Measurements from ENCODE around the gene FHOD1.

FHOD1 gene

DNA sequence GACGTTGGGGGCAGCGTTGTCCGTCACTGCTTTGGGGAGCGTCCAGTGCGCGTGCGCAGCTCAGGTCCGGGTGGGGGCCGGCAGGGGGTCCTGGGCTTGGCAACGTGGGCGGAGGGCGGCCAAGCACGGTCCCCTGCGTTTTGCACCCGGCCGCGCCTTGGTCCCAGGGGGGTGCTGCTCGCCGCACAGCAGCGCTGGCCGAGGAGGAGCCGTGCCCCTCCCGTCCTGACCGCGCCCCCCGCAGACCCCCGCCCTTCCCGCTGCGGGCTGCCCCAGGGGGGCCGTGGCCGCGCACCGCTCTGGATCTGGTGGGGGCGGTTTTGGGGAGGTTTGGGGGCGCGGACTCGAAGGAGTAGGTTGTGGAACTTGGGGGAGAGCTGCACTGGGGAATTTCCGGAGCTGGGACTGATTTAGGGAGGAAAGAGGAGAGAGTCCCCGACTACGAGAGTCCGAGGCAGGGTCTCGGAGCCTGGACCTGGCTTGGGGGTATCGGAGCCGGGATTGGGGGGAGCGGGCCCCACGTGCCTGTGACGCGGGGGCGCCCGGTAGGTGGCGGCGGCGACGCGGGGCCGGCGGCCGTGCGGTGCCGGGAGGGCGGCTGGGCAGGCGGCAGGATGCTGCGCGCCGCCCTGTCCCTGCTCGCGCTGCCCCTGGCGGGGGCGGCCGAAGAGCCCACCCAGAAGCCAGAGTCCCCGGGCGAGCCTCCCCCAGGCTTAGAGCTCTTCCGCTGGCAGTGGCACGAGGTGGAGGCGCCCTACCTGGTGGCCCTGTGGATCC, 1.3 kb upstream of the FHOD1 start, which contains the start of gene SLC9A5:
Gene SLC9A5 (plus strand): TSS at position 579 of the 777 bp plus-strand sequence. CDS start 36 bp downstream, at position 615.
- DNase-seq (ENCODE audit: low spot score): peak; percentile 73

DNA sequence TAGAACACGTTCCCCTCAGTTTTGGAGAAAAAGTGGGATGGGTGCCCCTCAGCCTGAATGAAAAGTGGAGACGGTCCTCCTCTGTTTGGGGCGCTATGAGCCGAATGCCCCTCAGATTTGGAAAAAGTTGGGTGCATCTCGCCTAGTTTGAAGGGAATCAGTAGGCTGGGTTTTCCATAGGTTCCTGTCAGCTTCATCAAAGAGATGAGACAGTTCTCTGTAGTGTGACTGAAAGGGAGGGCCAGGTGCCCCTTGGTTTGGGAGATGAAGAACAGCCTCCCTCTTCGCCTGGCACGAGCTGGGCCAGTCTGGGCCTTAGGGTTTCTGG, 756 bp upstream of the FHOD1 start:
- no peak for DNase-seq (ENCODE audit: low spot score)

- no peak for DNase-seq (ENCODE audit: low spot score)
These were observed 507 bp downstream of the FHOD1 start for GRCh38 chr16:67246756-67247191.

DNA sequence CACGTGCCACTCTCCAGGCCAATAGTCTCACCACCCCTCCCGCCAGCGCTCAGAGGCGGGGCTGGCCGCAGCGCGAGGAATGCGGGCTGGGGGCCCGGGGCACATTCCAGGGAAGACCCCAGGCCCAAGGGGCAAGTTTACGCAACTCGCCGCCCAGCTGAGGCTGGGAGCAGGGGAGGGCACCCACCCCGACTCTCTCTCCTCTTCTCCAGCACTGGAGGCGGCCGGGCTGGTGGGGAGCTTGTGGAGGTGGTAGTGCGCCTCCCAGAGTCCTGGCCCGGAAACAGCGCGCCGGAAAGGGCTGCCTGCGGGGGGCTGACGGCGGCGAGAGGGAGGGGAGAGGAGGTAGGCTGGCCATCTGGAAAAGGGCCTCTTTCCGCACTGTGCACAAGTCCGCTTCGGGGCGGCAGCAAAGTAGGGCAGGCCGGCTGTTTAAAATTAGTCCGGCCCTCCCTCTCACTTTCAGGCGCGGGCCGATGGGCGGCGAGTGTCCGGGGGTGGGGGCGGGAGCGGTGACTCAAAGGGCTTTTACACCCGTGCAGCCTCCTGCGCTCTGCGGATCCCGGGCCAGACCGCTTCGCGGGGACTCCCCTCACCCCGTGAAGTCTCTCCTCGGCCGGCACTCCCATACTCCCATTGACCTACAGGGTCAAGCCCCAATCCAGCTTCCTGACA, 1.1 kb downstream of the FHOD1 start:
- DNase-seq (ENCODE audit: low spot score): peak; percentile 81

- no peak for DNase-seq (ENCODE audit: low spot score)
These were observed 1.6 kb downstream of the FHOD1 start for GRCh38 chr16:67245674-67246080.

- DNase-seq (ENCODE audit: low spot score): no peak
These were observed 2.1 kb downstream of the FHOD1 start for GRCh38 chr16:67245186-67245585.

DNA sequence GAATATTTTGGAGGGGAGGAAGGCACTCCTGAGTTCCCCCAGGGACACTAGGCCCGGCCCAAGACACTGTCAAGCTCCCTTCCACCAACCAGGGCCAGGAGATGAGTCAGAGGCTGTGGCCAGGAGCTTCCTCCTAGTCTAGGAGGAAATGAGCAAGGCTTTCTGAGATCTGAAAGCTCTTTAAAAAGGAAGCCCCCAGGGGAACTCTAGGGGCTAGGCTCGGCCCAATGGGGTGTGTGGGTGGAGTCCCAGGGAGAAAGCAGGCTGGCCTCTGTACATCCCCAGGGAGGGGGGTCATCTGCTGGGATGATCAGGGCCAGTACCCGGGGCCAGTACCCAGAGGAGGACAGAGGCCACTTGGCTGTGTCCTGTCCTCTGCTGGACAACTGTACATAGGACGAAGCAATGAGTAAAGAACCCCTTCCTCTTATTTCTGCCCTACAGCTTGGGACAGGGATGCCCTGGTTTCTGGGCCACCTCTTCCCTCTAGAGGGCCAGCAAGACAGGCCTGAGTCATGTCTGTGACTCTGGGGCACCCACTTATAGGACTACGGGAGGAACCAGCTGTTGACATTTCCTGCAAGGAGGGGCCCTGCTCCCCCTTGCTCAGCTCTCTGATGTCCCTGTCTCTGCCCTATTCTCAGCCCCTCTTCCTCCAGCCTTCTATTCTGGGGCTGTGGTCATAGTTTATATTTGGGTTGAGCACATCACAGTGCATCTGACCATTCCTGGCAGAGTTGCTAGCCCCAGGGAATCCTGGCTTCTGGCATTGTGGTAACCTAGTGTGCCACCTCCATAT, 2.7 kb downstream of the FHOD1 start:
- peak; percentile 88 for DNase-seq (ENCODE audit: low spot score)

- no peak for DNase-seq (ENCODE audit: low spot score)
These were observed 3.8 kb downstream of the FHOD1 start for GRCh38 chr16:67243481-67243880.

DNA sequence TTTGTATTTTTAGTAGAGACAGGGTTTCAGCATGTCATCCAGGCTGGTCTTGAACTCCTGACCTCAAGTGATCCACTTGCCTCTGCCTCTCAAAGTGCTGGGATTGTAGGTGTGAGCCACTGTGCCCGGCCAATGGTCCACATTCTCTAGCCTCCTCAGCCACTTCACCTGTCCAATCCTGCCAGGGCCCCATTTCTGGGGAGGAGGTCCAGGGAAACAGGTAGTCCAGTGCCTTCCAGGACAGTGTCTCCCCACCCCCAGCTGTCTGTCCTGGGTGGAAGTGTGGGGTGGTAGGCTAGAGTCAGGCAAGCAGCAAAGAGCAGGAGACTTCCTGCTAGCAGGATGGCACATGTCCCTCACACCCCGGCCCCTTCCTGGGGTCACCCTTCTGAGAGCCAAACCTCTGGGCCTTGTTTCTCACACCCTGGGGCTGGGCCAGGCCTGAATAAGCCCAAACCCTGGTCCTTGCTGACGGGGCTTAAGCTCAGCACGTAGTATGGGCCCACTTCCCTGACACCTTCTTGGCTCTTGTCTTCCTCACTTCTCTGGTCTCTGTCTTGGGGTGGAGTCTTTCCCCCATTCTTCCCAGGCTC, 5.0 kb downstream of the FHOD1 start:
- DNase-seq (ENCODE audit: low spot score): no peak

- peak; percentile 86 for DNase-seq (ENCODE audit: low spot score)
These were observed 6.0 kb downstream of the FHOD1 start for GRCh38 chr16:67241008-67241900.

- DNase-seq (ENCODE audit: low spot score): no peak
These were observed 6.8 kb downstream of the FHOD1 start for GRCh38 chr16:67240506-67240905.

- DNase-seq (ENCODE audit: low spot score): no peak
These were observed 8.3 kb downstream of the FHOD1 start for GRCh38 chr16:67238806-67239470.

- DNase-seq (ENCODE audit: low spot score): no peak
These were observed 9.1 kb downstream of the FHOD1 start for GRCh38 chr16:67238278-67238575.

DNA sequence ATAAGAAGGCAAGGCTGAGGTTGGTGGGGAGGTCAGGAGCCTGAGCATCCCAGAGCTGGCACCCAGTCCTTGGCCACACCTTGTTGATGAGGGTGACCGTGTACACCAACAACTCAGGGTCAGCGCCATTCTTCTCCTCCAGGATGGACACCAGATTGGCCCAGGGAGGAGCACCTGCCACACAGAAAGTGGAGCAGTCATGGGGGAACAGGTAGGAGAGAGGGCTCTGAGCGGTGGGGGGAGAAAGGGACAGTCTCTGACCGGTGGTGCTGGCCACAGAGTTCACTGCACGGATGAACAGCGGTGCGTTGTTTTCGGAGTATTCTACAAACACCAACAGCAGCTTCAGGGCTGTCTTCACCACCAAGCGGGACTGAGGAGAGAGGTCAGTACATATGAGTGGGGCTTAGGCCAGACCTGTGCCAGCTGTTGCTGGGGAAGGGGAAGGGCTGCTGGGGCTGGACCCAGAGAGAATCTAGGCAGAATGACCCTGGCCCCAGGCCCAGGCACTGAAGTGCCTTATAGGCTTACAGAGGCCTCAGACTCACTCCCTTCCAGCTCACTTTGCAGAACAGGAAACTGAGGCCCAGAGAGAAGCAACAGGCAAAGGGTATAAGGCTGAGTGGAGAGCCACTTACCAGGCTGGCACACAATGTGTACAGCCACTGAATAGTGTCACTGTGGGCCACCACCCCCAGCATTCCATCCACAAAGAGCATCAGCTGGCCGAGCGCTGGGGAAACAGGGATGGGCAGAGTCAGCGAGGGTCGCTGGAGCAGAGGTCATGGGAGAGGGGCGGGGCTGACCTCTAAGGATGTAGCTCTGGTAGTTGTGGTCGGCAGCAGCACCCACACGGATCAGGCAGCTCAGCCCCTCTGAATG, 9.6 kb downstream of the FHOD1 start:
- DNase-seq (ENCODE audit: low spot score): no peak

- DNase-seq (ENCODE audit: low spot score): peak; percentile 74
These were observed 10.5 kb downstream of the FHOD1 start for GRCh38 chr16:67236563-67237395.

- no peak for DNase-seq (ENCODE audit: low spot score)
These were observed 11.3 kb downstream of the FHOD1 start for GRCh38 chr16:67235816-67236562.

GRCh38 chr16:67234180-67234597, 13.1 kb downstream of the FHOD1 start:
- DNase-seq (ENCODE audit: low spot score): no peak

- DNase-seq (ENCODE audit: low spot score): no peak
These were observed 13.7 kb downstream of the FHOD1 start for GRCh38 chr16:67233596-67233995.

Data from GM03348 (cell line).